Activated CD8-positive, alpha-beta memory T cell treated with anti-CD3 and anti-CD28 coated beads for 48 hours (primary cell): ENCODE data around the gene ATG16L1.

Experiments
- DNase-seq, 3 experiments: peaks; one replicate each; pipeline ENCODE4 v3.0.0-alpha.2; 2020; ENCODE audit warnings: low read depth in 2 of 3, low spot score in 2 of 3

Gene ATG16L1

DNA sequence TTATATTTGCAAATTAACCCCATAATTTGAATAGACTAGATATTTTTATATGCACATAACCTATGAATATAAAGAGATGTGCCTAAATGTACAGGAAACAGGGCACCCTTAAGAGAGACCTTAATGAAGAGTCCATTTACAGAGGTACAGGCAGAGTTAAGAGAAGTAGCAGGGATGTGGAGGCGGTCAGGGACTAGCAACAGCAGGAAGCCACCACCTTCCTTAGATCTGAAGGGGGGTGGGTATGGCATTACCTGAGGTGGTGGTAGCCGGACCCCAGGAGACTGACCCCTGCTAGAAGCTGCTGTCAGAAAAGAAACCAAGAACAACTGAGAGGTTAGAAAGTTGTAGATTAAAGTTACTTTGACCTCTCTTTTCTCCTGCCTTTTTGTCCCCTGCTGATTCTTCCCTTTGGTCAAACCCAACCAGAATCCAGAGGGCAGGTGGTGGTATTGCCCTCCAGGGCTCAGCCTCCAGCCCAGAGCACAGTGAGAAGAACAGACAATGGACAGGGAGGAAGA, 24.9 kb upstream of the ATG16L1 start:
- DNase-seq: no peak

DNA sequence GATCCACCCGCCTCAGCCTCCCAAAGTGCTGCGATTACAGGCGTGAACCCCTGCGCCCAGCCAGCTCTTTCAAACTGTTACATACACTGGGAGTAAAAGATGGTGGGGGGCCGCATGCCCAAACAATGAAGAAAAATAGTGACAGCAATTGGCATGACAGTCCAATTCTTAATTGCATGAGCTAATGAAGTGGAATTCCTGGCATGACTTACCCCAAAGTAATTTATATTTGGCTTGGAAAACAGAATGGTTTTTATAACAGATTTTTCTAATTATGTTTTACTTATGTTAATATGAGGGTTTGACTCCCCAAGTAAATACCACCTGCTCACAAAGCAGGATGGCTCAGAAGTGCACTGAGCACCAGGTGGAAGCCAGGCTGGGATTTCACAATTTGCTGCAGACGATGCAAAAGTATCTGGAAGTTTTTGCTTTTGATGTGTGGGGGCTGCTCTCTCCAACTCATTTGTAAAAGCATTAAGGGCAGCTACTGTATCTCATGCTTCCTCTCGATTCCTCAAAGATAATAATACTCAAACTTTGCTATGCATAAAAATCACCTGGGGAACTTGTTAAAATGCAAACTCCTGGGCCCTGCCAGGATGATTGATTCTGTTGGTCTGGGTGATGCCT, 24.0 kb upstream of the ATG16L1 start:
- no peak for DNase-seq

DNA sequence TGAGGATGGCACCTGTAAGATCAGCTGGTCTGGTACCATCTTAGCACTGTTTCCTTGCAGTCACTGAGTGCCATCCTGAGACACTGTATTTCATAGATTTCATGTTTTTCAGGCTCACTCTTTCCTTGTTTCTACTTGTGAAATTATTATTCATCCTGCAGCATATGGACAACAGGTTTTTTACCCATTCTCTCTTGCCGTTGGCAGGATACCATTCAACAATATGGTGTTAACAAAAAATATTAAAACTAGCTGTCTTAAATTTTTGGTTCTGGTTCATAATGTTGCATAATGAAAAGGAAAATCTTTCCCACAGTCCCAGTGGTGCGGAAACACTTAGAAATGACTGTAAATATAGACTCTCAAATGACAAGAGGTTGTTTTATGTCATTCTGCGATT, 23.1 kb upstream of the ATG16L1 start:
- DNase-seq: no peak

DNA sequence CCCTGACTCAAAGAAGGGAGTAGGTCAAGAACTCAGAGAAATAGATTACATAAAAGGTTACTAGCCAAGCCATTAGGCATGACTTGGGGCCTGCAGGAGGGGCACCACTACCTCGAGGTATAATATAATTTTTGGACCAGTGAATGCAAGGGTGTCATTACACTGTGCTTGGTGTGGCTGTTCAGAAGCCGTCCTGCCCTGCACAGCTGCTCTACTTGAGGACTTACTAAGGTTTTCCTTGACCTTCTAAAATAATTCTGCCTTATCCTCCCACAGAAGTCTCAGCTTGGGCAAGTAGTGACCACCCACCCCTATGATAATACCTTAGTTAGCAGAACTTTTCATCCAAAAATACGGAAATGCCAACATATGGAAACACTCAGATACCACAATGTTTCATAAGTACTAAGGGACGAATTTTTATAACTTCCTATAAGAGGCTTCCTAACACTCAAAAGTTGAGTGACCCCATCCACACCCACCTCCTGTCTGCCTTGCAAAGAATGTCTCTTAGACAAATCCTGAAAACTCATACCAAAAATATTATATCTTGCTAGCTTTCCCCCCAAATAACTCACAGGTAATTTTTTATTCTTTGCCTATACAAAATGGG, 17.7 kb upstream of the ATG16L1 start:
- no peak for DNase-seq

DNA sequence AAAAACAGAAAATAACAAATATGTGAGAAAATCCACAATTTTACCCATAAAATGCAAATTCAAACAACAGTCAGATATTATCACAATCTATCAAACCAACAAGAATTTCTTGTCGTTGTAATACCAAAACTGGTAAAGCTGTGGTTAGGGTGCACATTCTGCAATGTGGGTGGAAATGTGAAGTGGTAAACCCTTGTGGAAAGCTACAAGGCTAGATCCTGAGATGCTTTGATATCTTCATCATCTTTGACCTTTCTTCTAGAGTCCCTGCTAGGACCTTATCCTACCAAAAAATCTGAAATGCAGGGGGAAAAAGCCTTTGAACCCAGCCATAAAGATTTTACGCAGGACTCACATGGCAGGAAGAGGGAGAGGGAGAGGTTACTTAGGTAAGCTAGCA, 17.2 kb upstream of the ATG16L1 start:
- no peak for DNase-seq

DNA sequence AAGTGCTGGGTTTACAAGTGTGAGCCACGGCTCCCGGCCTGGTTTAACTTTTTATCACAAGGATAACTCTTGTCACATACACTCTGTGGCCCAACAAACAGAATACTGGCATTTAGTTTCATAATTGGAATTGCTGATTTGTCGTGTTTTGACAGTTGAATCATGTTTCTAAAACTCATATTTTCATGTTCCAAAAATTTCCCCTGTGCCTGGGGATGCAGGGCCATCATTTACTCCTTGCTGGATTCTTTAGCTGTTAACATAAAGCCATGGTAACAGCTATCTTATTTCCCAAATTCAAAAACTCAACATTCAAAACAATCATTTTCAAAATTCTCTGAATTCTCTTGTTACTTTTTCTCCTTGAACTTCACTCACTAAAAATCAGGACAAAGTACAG, 16.5 kb upstream of the ATG16L1 start:
- no peak for DNase-seq

DNA sequence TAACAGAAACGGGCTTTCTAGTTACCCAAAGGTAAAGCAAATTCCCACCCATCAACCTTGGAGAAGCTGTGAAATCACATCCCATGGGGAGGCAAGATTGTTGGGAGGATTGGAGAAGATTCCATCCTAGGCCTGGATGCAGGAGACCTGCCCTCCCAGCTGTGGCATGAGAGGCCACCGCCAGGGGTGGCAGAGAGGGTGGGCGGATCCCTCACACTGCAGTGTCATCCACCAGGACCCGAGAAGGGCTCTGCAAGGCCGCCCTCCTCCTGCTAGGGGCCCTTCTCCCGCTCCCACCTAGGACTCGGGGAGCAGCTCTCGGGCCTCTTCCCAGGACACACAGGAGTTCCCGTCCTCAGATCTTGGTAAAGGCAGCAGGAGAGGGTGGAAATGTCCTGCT, 15.5 kb upstream of the ATG16L1 start:
- no peak for DNase-seq

DNA sequence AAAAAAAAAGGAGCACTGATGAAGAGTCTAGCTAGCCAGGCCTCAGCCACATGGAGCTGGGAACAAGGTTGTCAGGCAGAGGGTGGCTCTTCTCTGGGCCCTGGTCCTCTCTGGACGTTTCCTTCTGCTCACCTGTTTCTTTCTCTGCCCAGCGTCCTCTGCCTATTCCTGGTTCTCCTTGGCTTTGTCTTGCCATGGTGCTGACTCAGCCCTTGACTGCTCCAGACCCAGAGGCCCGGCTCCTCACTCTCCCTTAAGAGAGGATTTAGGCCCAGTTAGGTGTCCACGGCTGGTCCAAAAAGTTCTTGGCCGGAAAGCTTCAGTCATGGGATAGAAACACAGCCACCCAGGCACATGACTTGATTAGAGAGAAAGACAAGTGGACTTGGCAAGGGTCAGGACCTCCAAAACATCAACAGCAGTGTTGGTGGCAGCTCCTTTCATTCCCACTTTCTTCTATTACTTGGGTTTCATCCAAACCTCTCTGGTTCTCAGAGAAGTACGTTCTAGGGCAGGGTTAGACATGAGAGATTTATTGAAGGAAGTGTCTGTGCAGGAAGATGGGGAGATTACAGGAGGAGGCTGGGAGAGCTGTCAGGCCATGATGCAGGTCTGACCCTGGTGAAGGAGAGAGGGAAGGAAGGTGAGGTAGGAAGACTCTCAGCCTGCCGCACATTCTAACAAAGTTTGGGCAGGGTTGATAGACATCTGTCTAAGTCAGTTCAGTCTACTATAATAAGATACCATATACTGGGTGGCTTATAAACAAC, 14.5 kb upstream of the ATG16L1 start:
- DNase-seq: no peak

DNA sequence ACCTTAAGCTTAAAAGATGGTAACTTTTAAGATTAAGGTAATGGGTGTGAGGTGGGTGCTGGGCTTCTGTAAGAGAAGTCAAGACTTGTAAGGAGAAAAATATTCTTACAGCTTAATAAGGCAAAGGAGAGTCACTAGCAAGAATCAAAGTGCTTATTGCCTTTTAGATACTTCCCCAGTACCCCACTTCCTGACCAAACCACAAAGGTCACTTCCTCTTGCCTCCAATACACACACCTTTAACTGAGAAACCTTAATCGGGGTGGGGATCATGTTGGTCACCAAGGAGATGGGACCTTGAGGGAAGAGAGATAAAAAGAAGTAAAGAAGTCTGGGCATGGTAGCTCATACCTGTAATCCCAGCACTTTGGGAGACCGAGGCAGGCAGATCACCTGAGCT, 10.6 kb upstream of the ATG16L1 start:
- DNase-seq: no peak

DNA sequence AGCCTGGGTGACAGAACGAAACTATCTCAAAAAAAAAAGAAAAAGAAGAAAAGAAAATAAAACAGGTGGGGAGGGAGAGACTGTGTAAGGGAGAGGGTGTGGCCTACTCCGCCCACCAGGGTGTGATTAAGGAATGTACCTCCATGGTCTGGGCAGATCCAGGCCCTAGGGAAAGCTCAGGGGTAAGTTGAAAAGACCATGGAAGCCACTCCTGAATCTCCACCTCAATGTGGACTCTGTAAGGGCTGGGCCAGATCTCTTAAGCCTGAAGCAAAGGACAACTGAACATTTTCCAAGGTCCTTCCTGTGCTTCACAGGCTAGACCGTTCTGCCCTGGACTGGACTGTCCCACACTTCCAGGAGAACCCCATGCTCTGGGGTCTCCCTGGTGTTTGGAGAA, 9.7 kb upstream of the ATG16L1 start:
- no peak for DNase-seq

DNA sequence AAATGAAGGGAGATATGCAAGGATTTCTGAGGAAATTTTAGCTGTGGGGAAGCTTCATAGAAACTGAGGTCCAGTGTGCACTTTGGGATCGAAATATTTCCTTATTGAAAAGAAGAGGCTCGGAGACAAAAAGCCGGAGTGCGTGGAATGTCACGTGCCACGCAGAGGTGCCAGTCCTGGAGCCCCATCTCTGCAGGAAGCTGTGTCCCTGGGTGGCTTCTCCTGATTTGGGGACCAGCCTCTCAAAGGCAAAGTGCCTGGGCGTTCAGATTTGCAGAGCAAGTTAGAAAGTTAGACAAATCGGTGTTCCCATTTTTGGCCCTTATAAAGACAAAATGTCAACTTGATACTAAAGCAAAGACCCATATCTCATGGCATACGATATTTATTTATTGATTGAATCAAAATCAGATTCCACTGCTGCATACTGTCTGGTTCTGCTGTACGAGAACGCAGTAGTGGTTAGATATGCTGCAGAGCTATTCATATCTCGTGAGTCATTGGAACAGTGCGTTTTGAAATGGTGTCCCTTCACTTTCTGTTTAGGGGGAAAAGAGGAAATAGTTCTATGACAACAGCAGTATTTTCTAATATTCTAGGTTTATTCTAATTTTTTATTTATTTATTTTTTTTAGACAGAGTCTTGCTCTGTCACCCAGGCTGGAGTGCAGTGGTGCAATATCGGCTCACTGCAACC, 9.1 kb upstream of the ATG16L1 start:
- no peak for DNase-seq

DNA sequence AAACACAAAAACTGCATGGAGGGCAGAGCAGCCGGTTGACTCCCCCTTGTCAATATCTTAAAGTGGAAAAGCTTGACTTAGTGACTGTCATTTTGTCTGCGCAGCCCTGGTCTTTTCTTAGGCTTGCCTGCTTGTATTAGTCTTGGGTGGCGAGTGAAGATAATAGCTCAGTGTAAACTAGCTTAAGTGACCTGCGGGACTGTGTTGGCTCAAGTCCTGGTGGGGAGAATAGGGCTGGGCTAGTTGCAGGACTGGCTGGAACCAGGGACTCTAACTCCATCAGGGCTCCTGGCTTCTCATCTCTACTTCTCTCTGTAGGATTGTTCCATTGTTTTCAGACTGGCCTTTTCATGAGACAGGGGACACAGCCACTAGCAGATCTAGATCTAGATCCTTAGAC, 8.1 kb upstream of the ATG16L1 start:
- no peak for DNase-seq

DNA sequence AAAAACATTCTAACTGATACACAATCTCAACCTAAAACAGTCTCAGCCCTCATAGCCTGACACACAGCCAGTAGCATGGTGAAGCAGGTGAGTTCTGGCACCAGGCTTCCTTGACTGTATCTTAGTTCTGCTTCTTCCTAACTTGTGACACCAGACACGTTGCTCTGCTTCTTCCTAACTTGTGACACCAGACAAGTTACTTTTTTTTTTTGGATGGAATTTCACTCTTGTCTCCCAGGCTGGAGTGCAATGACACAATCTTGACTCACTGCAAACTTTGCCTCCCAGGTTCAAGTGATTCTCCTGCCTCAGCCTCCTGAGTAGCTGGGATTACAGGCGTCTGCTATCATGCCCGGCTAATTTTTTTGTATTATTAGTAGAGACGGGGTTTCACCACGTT, 6.7 kb upstream of the ATG16L1 start:
- no peak for DNase-seq

DNA sequence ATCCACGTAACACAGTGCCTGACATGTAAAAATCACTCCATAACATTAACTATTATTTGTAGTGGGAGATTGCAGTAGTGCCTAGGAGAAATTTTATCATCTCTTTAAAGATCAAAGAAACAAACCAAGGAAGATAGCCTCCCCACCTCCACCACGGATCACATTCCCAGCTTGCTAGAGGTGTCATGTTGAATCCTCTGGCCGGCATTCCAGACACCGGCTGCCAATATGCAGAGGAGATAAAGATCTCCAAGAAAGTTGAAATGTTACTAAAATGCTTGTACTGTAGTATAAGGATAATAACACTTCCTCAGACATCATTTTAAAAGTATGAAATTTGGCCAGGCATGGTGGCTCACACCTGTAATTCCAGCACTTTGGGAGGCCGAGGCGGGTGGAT, 6.1 kb upstream of the ATG16L1 start:
- DNase-seq: no peak

DNA sequence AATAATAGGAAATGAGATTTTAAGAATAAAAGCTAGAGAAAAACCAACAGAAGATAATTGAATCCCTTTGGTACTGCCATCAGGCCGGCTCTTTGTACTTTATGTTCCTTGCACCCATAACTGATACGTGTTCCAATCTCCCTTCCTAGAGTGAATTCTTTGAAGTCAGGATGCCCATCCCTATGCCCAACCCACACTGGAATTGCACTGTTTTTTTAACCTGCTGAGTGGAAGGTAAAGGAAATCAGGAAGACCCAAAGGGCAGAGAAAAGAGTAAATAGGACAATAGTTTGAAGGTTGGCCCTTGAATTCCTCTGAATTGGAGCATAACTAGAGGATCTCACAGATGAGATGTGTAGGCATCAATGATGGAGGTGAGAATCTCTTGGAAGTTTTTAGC, 4.4 kb upstream of the ATG16L1 start:
- no peak for DNase-seq

DNA sequence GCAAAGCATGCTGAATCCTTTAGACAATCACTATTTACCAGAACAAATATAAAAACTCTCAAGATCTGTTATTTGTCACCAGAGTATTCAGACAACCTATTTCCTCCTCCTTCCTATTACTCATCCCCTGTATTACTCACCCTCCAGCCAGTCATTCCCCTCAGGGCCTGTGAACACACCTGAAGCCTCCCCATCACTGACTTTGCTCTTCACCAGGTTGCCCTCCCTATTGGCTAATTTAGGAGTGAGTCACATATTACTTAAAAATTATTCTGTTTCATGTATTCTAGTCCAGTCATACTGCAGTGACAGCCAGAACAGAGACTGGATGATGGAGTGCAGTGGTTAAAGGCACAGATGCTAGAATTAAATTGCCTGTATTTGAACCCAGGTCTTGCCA, 3.7 kb upstream of the ATG16L1 start:
- peak in 1 of 3 experiments; percentile 23 for DNase-seq

DNA sequence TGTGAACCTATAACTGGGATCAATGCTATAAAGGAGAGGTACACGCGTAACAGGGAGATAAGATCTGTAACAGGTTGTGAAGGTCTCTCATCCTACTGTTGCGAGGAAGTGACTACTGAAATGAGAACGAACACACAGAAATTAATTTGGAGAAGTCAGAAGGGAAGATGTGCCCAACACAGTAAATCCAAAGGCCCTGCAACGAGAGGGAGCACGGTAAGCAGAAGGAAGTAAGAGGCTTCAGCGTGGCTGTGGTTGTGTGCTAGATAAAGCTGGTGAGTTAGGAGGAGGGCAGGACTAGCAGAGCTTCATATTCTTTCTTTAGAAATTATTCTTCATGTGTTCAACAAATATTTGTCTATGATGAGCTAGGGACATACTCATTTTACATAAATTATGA, 2.5 kb upstream of the ATG16L1 start:
- DNase-seq: no peak

DNA sequence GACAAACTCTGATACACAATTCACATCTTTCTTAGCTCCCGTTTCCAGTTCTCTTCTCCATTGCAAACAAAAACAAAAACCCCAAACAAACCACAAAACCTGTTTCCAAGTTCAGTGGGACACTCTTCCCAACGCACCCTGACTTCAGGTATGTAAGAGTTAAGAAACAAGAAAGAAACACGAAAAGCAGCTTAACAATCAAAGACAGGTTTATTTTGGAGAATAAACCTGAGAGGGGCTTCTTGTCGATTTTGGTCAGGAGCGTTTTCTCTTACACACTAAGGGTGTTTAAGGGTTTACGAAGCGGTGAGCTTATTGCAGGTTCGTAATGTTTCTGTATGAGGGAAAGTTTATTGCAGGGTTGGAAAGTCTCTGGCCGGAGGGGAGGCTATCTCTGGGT, 905 bp upstream of the ATG16L1 start:
- DNase-seq: no peak

DNA sequence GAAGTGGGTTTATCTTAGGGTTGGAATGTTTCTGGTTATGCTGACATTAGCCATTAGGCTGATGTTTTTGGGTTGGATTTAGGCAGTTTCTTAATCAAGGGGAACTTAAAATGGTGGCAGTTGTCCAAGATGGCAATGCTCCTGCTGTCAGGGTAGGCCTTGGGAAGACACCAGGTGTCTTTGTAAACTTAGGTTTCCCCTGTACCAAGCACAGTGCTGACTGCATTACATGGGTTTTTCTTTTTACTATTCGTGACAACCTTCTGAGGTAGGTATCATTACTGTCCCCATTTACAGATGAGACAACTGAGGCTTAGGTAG, 528 bp upstream of the ATG16L1 start:
- DNase-seq: no peak

DNA sequence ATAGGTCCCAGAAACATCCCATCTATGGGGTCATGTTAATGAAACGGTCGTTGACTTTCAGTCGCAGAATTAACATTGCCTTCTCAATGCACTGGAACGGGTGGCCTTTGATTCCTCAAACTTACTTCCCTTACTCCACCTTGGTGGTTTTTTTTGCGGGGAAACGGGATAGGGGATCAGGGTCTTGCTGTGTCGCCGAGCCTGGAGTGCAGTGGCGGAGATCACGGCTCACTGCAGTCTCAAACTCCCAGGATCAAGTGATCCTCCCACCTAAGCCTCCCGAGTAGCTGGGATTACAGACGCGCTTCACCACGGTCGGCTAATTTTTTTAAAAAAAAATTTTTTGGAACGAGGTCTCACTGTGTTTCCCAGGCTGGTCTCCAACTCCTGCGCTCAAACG, 754 bp downstream of the ATG16L1 start:
- DNase-seq: no peak

DNA sequence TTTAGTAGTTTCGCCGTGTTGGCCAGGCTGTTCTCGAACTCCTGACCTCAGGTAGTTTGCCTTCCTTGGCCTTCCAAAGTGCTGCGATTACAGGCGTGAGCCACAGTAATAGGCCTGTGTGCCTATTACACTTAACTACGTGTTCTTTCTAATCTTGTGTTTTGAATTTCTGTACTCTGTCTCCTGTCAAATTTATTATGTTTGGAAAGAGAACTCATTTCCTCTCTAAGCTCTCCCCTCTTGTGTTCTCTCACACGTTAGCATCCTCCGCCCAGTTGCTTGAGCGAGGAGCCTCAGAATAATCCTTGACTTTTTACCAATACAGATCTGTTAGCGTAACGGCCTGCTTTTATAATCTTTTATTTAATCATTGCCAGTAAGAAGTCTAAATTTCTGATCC, 3.7 kb downstream of the ATG16L1 start:
- no peak for DNase-seq

DNA sequence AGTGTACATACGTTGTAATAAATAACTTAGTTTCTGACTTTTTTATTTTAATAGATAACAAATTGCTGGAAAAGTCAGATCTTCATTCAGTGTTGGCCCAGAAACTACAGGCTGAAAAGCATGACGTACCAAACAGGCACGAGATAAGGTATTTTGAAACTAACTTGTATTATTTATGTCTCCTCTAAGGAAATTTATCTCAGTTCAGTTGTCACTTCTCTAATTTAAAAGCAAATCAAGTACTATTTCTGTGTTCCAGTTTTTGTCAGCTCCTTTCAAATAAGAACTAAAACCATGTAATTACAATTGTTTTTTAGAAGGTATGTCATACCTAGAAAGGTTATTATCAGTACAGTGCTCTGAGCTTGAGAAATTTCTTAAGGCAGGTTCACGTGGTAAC, 4.6 kb downstream of the ATG16L1 start:
- no peak for DNase-seq
